ENCODE results near the gene ARID5B.
A peak's percentile ranks its signal among the peaks of the same experiment; 100 is the strongest.

The ARID5B gene

GRCh38 chr10:62057359-62057758 lies 155.9 kb downstream of the ARID5B start:
- no peak for DNase-seq

- no peak for DNase-seq
Measured at GRCh38 chr10:62057850-62058249, 156.4 kb downstream of the ARID5B start.

GRCh38 chr10:62058476-62058875 lies 157.0 kb downstream of the ARID5B start:
- no peak for DNase-seq

GRCh38 chr10:62058896-62059216 lies 157.4 kb downstream of the ARID5B start:
- DNase-seq: no peak

- DNase-seq: no peak
Measured at GRCh38 chr10:62059217-62059920, 157.9 kb downstream of the ARID5B start.

- DNase-seq: no peak
Measured at GRCh38 chr10:62062028-62062427, 160.5 kb downstream of the ARID5B start.

GRCh38 chr10:62062752-62063512 lies 161.4 kb downstream of the ARID5B start:
- DNase-seq: peak; percentile 80

- peak; percentile 65 for DNase-seq
Measured at GRCh38 chr10:62063795-62064472, 162.4 kb downstream of the ARID5B start.

- no peak for DNase-seq
Measured at GRCh38 chr10:62067560-62067959, 166.1 kb downstream of the ARID5B start.

- no peak for DNase-seq
Measured at GRCh38 chr10:62068464-62068863, 167.0 kb downstream of the ARID5B start.

- no peak for DNase-seq
Measured at GRCh38 chr10:62069452-62070178, 168.1 kb downstream of the ARID5B start.

GRCh38 chr10:62071846-62072281 lies 170.4 kb downstream of the ARID5B start:
- no peak for DNase-seq

- DNase-seq: no peak
Measured at GRCh38 chr10:62072901-62073300, 171.4 kb downstream of the ARID5B start.

GRCh38 chr10:62073429-62073828 lies 171.9 kb downstream of the ARID5B start:
- no peak for DNase-seq

GRCh38 chr10:62075414-62075813 lies 173.9 kb downstream of the ARID5B start:
- DNase-seq: no peak

- DNase-seq: no peak
Measured at GRCh38 chr10:62075912-62076311, 174.4 kb downstream of the ARID5B start.

GRCh38 chr10:62076891-62077290 lies 175.4 kb downstream of the ARID5B start:
- peak; percentile 46 for DNase-seq

GRCh38 chr10:62077330-62078015 lies 176.0 kb downstream of the ARID5B start:
- DNase-seq: no peak

GRCh38 chr10:62079885-62080559 lies 178.5 kb downstream of the ARID5B start:
- DNase-seq: no peak

GRCh38 chr10:62080905-62081304 lies 179.4 kb downstream of the ARID5B start:
- no peak for DNase-seq

- peak; percentile 29 for DNase-seq
Measured at GRCh38 chr10:62081341-62082270, 180.1 kb downstream of the ARID5B start.

Measured in activated CD4-positive, alpha-beta T cell treated with anti-CD3 and anti-CD28 coated beads, Interleukin-2, amount 50 U/mL, for 16 hours (primary cell).